Effector CD8-positive, alpha-beta T cell (primary cell): ENCODE results near the gene PHRF1.

ENCODE experiments used
- DNase-seq: peaks from one replicate; lab custom pipeline; 2025; lab: John Stamatoyannopoulos, UW

Gene PHRF1

DNA sequence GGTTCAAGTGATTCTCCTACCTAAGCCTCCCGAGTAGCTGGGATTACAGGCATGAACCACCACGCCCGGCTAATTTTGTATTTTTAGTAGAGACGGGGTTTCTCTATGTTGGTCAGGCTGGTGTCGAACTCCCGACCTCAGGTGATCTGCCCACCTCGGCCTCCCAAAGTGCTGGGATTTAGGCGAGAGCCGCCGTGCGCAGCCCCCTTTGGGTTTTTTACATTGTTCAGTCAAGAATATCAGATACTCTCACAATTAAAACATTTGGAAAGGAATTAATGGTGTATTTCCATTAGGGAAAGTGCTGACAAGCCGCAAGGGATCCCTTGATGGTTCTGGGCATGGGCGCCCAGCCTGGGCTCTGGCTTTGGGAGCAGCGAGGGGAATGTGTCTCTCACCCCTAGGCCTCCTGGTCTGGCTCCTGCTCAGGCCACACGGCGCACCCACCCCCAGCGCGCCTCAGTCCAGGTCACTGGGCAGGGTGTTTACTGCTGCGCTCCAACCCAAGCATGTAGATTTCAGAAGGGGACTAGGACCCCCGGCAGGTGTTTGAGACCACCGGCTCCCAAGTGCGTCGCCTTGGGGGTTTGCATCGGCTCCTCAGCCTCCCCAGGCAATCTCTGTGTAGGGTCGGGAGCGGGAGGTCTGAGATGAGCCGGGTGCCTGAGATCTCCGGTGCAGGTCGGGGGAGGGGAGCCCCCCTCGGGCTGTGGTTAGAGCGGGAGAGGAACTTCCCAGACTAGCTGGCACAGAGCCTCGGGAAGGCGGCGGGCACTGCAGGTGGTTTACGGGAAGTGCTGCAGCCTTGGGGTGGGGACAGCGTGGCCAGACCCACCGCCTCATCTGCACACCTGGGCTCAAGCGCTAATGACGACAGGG lies 40.3 kb downstream of the PHRF1 start:
- no peak for DNase-seq

DNA sequence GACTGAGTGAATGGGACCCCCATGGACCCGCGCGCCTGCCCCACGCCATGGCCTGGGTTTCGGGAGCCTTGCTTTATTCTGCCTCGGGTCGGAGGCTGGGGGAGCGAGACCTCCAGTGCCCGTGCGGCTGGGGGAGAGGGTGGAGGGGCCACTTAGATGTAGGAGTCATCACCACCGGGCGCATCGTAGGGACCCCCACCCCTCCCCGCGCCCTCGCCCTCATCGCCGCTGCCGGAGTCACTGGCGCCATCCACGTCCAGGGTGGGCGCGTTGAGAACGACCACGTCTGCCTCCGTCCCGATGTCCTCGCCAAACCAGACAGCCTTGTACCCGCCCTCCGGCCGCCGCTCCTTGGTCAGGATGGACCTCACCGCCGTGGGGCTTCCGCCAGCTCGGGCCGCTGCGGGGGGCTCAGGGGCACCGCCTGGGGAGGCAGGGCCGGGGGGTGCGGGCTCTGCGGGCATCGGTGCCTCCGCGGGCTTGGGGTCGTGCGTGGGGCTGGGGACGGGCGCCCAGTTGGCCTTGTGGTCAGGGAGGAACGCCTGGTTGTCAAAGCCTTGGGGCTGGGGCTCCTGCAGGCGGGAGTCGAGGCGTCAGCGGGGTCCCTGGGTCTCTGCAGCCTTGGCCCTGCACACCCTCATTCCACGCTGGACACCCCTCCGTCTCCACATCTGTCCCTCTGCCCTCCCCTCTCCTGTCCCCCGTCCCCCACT lies 41.1 kb downstream of the PHRF1 start:
- DNase-seq = no peak

DNA sequence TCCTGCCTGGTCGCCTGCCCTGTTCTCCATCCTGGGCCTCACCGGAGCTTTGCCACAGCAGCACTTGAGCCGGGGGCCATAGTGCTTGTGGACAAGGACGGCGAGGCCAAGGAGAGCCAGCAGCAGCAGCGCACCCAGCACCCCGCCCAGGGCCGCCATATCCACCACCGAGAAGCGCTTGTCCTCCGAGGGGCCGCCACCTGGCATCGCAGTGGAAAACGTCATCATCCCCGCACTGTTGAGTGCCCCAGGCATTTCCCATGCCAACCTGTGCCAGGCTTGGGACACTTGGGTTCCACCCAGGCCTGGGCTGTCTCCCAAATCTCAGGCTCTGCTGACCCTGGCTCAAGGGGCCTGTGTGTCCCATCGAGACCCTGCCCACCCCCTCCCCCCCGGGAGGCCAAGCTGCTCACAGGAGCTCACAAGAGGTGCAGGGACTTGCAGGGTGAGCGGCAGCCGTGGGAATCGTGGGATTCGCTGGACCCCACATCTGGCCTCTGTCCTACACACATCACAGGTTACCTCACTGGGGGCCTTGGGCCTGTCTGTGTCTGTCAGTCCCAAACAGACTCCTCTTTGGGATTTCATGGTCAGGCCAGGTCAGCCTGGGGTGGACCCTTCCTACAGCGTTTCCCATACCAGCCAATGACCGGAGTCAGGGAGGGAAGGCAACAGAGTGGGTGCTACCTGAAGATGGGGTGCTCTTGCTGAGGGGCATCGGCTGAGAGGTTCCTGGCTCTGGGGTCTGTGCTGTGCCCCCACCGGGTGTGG lies 41.8 kb downstream of the PHRF1 start:
- DNase-seq = no peak

DNA sequence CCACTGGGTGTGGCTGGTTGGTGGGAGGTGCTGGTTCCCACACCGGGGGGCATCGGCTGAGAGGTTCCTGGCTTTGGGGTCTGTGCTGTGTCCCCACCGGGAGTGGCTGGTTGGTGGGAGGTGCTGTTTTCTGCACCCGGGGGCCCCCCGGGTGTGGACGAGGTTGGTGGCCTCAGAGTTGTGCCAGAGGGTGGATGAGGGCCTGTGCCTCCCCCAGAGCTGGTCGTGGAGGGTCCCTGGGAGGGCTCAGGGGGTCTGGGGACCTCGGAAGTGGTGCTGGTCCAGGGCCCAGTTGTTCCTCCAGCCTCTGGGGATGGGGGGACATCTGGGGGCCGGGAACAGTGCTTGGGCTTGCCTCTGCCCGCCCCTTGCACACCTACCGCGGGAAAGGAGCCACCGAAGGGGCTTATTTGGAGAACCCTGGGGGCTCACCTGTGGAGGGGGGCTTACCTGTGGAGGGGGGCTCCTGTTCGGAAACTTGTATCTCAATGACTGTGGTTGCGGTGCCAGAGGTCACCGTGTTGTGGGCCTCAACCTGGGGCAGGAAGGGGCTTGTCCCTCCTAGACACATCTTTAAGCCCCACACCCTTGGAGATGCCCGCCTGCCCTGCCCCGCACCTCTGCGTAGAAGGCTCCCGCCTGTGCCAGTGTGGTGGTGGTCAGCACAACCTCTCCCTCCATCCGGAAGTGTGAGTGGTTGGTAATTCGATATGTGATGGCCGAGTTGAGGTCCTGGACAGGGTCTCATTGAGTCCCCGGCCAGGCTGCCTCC lies 42.8 kb downstream of the PHRF1 start:
- DNase-seq = no peak

DNA sequence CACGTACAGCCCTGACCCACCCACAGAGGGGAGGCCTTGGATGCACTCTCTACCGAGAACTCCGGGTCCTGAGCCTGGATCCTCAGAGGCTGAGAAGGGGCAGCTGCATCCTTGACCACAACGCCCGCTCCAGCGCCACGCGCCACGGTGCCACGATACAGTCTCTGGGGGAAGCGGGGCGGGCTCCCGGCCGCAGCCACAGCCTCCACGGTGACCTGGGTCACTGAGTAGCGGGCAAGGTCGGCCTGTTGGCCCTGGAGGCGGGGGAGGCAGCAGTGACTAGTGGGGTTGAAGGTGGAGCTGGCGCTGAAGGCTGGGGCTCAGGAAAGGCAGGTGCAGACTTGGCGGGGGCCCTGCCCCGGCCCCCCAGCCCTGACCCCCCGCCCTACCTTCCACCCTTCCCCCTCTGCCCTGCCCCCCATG lies 43.4 kb downstream of the PHRF1 start:
- DNase-seq = no peak

DNA sequence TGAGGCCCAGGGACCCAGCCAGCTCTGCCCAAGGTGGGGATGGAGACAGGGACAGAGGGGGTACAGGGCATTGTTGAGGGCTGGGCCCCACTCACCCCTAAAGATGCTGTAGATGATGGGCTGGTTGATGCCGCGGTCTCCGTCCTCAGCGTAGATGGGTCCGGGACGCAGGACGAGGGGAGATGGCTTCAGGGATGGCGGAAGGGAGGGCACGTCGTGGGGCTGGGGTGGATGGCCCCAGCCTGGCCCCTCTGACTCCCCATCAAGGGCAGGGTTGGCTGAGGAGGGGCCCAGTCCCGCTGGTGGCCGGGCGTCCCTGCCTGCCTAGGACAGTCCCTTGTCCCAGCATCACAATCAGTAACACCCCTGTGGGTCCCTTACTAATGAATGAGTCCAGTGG lies 43.9 kb downstream of the PHRF1 start:
- DNase-seq = no peak

DNA sequence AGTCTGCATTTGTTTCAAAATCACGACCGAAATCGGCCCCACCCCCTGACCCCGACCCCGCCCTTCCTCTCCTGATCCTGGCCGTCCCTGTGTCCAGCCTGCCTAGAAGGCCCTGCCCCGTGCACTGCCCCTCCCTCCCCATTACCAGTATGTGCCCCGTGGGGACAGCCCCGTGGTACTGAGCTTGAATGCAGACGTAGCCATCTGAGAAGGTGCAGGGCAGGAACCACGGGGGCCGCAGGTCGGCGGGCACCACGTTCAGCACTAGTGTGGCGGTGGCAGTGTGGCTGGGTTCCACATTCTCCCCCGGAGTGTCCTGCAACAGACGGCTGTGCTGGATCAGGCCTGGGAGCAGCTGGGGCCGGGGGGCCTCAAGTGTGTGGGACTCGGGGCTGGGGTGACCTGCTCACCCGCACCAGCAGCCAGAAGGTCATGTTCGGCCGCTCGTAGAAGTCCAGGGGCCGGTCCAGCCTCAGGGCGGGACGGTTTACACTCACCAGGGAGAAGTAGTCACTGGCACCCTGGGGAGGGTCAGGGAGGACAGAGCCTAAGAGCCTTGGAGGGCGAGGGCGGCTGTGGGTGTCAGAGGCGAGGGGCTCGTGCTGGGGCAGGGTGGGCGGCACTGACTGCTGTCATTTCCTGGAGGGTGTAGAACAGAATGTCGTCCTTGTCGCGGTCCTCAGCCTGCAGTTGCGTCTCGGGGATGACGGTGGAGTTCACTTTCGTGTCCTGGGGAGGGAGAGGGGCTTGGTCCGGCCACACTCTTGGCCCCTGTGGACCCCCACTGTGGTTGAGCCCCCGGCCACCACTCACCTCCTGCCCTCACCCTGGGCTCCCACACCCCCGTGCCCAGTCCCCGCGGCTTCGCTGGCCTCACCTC lies 44.9 kb downstream of the PHRF1 start:
- no peak for DNase-seq

DNA sequence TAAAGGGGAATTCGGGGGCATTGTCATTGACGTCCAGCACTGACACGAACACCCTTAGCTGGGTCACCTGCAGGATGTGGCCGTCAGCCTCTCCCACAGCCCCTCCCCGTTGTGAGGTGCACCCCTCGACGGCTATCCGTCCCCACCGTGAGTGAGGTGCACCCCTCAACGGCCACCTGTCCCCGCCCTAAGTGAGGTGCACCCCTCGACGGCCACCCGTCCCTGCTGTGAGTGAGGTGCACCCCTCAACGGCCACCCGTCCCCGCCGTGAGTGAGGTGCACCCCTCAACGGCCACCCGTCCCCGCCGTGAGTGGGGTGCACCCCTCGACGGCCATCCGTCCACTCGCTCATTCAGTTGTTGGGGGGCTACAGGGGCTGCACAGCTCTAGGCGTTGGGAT lies 45.6 kb downstream of the PHRF1 start:
- DNase-seq = no peak

DNA sequence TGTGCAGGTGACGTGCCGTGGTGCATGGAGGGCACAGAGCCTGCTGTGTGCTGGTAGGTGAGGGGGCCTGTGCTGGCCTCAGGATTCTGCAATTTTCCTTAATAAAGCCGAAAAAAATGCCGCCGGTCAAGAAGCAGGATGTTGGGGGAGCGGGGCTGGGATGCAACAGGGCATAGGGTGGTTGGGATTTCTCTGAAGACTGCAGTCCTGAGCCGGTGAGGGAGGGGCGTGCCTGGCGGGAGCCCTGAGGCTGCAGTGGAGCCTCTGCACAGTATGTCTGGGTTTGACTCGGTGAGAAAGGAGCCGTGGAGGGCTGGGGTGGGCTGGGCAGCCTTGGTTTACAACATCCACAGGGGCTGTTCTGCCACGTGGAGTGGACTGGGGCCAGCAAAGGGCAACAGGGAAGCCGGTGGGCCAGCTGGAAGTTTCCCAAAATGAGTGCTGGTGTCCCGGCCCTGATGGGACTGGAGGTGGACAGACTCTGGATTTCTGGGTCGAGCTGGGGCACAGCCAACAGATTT lies 47.1 kb downstream of the PHRF1 start:
- DNase-seq = no peak

DNA sequence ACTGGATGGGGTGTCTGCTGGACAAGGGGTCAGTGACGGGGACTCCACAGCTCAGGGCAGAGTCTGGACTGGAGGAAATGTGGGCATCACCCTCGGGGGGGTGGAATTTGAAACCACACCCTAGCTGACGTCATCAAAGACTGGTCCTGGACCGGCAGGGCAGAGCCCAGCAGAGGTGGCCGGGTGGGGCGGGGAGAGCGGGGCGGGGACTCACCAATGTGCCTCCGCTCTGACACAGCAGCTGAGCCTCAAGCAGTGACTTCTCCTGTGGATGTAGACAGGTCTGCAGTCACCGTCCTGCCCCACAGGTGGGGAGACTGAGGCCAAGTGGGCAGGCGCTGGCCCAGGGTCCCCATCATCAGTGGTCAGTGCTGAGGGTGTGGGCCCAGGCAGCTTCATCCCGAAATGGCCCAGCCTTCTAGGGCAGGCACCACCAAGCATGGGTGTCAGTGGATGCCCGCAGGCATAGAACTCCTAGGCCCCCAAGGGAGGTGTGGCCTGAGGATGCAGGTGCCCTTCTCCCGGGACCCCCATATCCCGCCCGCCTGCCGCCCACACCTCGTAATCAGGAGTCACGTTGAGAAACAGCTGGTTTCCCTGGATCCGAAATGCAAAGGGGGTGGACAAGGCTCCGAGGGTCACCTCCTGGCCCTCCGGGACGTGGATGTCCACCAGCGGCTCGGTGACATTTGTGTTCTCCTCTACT lies 47.9 kb downstream of the PHRF1 start:
- DNase-seq = no peak

DNA sequence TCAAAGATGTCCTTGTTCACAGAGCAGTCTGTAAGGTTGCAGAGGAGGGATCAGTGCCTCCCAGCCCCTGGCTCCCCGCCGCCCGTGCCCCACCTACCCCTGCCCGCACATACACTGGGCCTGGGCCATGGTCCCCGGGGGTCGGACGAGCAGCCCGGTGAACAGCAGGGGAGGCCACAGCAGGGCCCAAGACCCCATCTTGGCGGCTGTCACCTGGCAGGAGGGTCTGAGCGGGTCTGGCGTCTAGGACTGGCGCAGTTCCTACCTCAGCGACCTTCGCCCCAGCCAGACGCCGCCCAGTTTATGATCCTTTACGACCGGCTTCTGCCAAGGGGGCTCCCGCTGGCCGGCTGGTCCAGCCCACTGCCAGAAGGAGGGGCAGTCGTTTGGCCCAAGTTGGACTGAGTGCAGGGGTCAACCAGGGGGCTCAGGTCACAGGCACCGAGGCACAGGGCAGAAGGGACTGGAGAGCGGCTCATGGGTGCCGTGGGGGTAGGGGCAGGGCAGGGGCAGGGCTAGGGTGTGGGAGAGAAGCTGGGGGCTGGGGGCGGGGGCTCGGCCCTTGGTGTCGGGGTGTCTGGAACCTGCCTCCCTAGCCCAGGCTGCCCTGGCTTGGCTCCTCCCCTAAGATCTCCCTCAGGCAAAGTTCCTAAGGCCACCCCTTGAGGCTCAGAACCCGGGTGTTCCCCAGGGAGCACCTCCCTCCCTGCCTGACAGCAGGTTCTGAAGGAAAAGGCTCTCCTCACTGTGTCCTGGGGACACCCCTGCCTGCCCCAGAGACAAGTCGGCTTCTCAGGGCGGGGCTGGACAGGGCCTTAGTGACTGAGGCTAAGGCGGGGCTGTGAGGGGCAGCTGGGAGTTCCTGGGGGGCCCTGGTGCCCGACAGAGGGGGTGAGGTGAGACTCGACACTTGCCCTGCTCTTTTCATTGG lies 48.7 kb downstream of the PHRF1 start, which contains the start of gene CDHR5:
TSS of gene CDHR5 (minus strand) at position 251 of the 931 bp plus-strand sequence. CDS start at position 198, 53 bp downstream.
- no peak for DNase-seq

DNA sequence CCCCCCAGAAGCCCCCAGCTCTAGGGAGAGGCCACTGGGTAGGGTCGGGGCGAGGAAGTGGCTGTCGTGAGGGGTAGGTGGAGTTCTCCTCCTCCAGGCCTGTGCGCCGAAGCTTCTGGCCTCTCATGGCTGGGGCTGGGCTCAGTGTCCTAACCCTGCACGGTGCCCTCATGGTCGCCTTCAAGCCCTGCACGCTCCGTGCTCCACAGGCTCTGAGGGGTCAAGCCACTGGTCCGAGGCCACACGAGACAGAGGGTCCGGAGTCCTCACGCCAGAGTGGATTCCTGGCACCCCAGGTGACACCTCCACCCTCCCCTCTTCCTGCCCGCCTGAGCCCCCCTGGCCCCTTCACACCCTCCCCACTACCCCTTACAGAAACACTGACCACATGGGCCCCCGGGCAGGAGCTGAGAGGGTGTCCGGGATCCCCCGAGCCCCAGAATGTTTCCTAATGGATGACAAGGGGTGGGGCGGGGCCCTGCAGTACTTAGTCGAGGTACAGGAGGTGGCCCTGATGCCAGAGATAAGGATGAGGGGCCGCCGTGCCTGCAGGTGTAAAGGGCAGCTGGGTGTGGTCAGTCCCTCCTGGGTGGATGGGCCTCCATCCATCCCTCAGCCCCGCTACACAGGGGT lies 49.5 kb downstream of the PHRF1 start:
- DNase-seq = no peak

DNA sequence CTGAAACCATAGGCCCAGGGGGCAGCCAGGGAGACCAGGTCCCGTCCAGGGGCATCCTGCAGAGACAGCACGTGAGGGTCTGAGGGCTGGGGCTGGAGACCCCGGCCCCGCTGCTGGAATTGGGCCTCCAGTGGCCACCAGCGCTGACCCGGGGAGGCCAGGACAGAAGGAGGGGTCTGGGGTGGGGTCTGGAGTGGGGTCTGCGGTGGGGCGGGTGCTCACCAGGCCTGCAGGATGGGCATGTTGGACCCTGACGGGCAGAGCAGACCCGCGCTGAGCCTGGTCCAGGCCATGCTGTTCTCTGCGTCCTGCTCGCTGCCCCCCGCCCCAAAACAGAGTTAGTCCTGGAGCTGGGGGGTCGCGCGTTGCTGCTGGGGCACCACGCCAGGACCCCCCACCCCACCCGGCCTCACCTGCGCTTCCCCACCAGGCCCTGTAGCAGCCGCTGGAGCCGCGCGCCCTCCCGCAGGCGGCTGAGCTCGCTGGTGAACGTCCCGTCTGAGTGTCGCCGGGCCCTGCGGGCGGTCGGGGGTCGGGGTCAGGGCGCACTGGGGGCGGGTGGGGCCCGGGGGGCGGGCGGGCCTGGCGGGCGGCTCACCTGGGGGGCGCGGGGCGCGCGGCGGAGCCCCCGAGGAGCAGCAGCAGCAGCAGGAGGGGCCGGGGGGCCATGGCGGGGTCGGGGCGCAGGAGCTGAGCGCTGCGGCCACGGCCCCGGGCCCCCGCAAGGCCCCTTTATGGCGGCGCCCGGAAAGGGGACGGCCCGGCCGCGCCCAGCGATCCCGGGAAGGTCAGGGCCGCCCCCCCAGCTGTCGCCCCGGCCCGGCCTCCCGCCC lies 50.4 kb downstream of the PHRF1 start, which contains the start of gene SCT:
TSS of gene SCT (minus strand) at position 707 of the 833 bp plus-strand sequence. CDS start at position 669, 38 bp downstream.
- no peak for DNase-seq

DNA sequence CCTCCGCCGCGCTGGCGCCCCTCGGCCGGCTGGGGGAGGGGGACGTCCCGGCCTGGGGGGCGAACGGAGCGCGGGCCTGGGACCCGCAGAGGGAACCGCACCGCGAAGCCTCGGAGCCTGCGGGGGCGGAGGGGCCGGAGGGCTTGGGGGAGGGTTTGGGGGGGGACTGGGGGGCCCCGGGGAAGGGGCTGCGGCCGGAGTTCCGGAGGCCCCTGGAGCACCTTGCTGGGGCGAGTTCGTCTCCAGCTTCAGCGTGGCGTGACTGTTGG lies 51.0 kb downstream of the PHRF1 start:
- DNase-seq = no peak

DNA sequence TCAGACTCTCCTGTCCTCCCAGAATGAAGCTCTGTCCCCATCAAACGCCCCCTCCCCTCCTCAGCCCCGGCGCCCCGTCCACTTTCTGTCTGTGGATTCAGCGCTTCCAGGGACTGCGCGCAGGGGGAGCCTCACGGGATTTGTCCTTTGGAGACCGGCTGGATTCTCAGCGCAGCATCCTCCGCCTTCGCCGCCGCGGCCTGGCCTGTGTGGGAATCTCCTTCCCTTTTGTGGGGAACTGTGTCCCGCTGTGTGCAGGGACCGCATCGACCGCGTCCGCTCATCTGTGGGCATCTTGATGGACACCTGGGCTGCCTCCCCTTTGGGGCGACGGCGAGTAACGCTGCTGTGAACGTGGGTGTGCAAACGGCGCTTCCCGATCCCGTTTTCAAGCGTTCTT lies 51.8 kb downstream of the PHRF1 start:
- DNase-seq = no peak

DNA sequence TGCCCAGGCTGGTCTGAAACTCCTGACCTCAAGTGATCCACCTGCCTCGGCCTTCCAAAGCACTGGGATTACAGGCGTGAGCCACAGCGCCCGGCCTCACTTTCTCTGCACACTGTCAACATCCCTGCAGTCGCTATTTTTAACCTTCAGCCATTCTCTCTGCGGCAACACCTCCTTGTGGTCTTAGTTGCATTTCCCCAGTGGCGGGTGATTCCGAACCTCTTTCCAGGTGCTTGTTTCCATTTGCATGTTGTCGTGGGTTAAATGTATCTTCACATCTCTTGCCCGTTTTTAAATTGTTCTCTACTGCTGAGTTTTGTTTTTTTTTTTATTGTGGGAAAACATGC lies 52.9 kb downstream of the PHRF1 start:
- no peak for DNase-seq

DNA sequence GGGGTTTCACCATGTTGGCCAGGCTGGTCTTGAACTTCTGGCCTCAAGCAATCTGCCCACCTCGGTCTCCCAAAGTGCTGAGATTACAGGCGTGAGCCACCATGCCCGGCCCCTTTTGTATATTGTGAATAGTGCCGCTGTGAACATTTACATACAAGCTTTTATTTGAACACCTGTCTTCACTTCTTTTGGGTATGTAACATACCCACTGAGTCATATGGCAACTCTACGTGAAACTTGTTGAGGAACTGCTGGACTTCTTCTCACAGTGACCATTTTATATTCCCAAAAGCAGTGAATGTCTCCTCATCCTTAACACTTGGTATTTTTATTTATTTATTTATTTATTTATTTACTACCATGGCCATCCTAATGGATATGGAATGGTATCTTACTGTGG lies 54.6 kb downstream of the PHRF1 start:
- no peak for DNase-seq
